Measurements from ENCODE around the gene DIPK1A. TPM values are rescaled to one million over a fixed set of nuclear protein-coding genes. Genes with fewer than 3 reads are reported as not detected.
A peak's percentile ranks its signal among the peaks of the same experiment; 100 is the strongest.

Gene DIPK1A
- total RNA-seq, 2 donors from 2014 or later, result 7.9 to 8.7 TPM

DNA sequence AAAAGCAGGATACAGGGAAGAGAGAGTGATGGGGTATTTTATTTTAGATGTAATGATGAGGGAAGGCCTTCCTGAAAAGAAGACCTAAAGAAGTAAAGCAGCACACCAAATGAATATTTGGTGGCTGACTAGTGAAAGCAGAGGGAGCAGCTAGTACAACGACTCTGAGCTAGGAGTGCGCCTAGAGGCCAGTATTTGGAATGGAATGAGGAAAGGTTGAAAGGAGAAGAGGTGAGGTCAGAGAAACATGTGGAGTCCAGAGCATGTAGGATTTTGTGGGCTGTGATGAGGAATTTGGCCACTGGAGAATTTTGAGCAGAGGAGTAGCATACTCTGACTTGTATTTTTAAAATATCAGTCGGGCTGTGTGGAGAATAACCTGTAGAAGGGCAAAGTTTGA lies 141.2 kb downstream of the DIPK1A start:
- DNase-seq, result no peak
- Mint-ChIP-seq H3K4me3 (no peak overlapping the region), H3K36me3 (ENCODE audit: low read depth) (peaks cover 3% of the 10 kb centered on the region), H3K27me3 (peaks cover 17% of the 10 kb centered on the region), H3K4me1 (no peaks in the 10 kb centered on the region), H3K27ac (no peak overlapping the region)
- H3K9me3 ChIP-seq (ENCODE audit: control insufficient read depth, low read length, poor library complexity, severe bottlenecking), result no peaks in the 10 kb centered on the region
- ATAC-seq, result no peak

DNA sequence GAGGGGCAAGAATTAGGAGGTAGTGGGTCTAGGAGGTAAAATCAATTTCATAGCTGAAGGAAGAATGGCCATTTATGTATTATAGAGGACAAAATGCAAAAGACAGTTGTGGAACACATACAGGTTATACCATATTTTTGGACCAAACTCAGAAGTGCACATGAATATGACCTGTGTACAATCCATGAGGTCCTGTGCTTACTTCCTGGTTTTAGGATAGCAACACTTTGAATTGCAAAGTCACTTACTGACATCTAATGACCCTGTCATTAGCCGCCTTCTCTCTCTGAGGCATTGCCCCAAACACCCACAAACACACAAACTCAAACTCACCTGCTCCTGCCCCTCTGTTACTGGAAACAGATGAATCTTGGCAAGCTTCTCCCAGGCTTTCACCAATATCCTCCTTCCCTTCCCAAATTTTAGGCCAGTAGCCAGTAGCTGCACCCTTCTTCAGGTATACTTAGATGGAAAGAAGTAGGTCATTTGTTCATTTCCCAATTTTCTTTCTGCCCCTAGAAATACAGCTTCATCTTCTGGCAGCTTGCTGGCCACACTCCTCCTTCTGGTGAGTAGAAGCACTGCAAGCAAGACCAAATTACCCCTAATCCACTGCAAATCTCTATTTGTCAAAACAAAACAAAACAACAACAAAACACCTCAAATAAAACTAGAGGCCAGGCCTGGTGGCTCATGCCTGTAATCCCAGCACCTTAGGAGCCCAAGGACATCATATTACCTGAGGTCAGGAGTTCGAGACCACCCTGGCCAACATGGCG lies 143.1 kb downstream of the DIPK1A start:
- Mint-ChIP-seq H3K27ac (no peak overlapping the region), H3K27me3 (peaks cover 25% of the 10 kb centered on the region), H3K36me3 (ENCODE audit: low read depth) (peaks cover 3% of the 10 kb centered on the region), H3K4me3 (no peak overlapping the region), H3K4me1 (no peaks in the 10 kb centered on the region)
- DNase-seq (no peak), ATAC-seq (peak; percentile 67)
- H3K9me3 ChIP-seq (ENCODE audit: control insufficient read depth, low read length, poor library complexity, severe bottlenecking), result no peaks in the 10 kb centered on the region

DNA sequence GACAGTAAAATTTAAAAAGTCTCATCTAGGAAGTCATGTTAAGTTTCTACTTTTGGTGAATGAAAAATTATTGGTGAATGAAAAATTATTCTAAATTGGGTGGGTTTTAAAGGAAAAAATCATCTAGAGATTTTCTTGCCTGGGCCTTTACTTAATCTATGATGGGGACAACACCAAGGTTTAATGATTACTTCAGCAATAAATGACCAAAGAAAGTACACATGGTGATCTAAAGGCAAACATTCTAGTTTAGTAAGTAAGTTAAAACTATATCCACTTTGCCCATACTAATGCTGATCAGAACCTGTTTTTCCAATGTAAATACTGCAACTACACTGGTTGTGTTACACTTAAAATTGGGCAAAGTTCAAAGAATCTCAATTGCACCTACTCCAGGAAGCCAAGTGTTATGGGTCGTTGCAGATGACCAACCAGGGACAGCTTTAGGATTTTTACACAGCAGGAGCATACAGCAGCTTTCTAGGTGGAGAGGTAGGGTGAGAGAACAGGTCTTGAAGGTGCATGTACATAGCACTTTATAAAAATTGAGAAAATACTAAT lies 144.0 kb downstream of the DIPK1A start:
- H3K36me3 Mint-ChIP-seq (ENCODE audit: low read depth), result peaks cover 3% of the 10 kb centered on the region
- H3K9me3 ChIP-seq (ENCODE audit: control insufficient read depth, low read length, poor library complexity, severe bottlenecking), result no peaks in the 10 kb centered on the region
- no peak for DNase-seq
- no peak for ATAC-seq
- H3K27me3 Mint-ChIP-seq, result peaks cover 29% of the 10 kb centered on the region
- no peaks in the 10 kb centered on the region for H3K4me1 Mint-ChIP-seq
- H3K27ac Mint-ChIP-seq, result no peak overlapping the region
- H3K4me3 Mint-ChIP-seq, result no peak overlapping the region

DNA sequence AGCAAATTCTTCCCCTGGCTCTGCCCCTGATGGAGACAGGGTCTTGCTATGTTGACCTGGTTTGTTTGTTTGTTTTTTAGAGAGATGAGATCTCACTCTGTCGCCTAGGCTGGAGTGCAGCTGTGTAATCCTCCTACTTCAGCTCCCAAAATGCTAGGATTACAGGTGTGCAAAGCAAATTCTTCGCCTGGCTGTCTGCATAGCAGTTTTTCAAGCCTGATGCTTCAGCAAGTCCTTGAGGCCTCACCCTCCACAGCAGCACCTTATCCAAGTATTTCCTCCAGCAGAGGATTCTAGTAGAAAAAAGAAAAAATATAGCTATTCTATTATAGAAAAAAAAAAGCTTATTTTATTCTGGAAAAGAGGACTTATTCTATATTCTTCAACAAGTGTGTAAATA lies 144.5 kb downstream of the DIPK1A start:
- Mint-ChIP-seq H3K27me3 (peaks cover 32% of the 10 kb centered on the region), H3K4me1 (no peaks in the 10 kb centered on the region), H3K36me3 (ENCODE audit: low read depth) (peaks cover 3% of the 10 kb centered on the region), H3K27ac (no peak overlapping the region), H3K4me3 (no peak overlapping the region)
- no peaks in the 10 kb centered on the region for H3K9me3 ChIP-seq (ENCODE audit: control insufficient read depth, low read length, poor library complexity, severe bottlenecking)
- ATAC-seq (no peak), DNase-seq (no peak)

DNA sequence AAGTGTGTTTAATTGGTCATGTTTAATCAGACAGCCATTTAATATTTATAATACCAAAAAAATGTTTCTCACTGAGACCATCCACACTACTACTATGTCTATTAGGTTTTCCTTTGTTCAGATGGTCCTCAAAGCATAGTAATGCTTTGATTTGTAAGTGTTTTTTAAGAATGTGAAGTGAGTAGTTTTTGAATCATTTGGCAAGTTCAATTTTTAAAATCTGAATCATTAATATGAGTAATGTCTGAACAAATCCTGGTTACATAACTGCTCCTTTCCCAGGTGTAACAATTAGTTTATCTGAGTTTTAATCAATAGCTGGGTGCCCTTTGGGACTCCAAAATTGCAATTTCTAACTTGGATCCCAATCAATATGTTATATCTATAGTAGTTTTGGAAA lies 152.9 kb downstream of the DIPK1A start:
- H3K4me1 Mint-ChIP-seq, result peaks cover 4% of the 10 kb centered on the region
- DNase-seq, result no peak
- no peak overlapping the region for H3K27ac Mint-ChIP-seq
- ATAC-seq, result no peak
- H3K9me3 ChIP-seq (ENCODE audit: control insufficient read depth, low read length, poor library complexity, severe bottlenecking), result no peaks in the 10 kb centered on the region
- peaks cover 23% of the 10 kb centered on the region for H3K27me3 Mint-ChIP-seq
- H3K4me3 Mint-ChIP-seq, result no peak overlapping the region
- H3K36me3 Mint-ChIP-seq (ENCODE audit: low read depth), result no peaks in the 10 kb centered on the region

DNA sequence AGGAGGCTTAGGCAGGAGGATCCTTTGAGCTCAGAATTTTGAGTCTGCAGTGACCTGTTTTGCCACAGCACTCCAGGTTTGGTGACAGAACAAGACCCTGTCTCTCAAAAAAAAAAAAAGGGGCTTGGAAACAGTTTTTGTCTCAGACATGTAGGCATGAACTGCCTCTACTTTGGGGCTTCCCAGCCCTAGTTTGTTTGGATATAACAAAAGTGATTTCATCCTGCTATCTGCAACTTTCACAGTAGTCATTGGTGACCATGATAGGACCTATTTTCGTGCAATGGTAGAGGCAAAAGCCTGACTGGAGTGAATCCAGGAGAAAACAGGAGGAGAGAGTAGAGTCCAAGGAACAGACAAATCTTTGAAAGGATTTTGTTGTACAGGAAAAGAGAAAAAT lies 156.0 kb downstream of the DIPK1A start:
- DNase-seq, result no peak
- H3K27me3 Mint-ChIP-seq, result peaks cover 1% of the 10 kb centered on the region
- H3K4me1 Mint-ChIP-seq, result peaks cover 4% of the 10 kb centered on the region
- H3K9me3 ChIP-seq (ENCODE audit: control insufficient read depth, low read length, poor library complexity, severe bottlenecking), result no peaks in the 10 kb centered on the region
- no peak overlapping the region for H3K27ac Mint-ChIP-seq
- no peaks in the 10 kb centered on the region for H3K36me3 Mint-ChIP-seq (ENCODE audit: low read depth)
- H3K4me3 Mint-ChIP-seq, result no peak overlapping the region
- no peak for ATAC-seq

DNA sequence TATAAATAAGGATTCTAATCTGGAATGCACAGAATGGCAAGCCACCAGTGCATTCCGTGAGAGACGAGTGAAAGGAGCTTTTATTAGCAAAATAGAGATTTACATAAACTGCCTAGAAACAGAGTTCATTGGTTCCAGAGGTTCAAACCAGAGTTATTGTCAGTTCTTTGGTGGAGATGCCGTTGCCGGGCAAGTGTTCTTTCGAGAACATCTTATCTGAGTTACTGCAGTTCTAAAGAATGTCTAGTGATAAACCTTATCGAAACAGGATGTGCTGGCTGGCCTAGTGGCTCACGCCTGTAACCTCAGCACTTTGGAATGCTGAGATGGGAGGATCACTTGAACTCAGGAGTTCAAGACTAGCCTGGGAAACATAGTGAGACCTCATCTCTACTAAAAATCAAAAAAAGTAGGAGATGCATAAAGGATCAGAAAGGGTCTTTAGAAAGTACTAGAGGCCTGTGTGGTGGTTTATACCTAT lies 156.5 kb downstream of the DIPK1A start:
- Mint-ChIP-seq H3K27me3 (no peaks in the 10 kb centered on the region), H3K27ac (no peak overlapping the region), H3K36me3 (ENCODE audit: low read depth) (no peaks in the 10 kb centered on the region), H3K4me3 (no peak overlapping the region), H3K4me1 (peaks cover 4% of the 10 kb centered on the region)
- no peak for DNase-seq
- ATAC-seq, result peak; percentile 79
- no peaks in the 10 kb centered on the region for H3K9me3 ChIP-seq (ENCODE audit: control insufficient read depth, low read length, poor library complexity, severe bottlenecking)

DNA sequence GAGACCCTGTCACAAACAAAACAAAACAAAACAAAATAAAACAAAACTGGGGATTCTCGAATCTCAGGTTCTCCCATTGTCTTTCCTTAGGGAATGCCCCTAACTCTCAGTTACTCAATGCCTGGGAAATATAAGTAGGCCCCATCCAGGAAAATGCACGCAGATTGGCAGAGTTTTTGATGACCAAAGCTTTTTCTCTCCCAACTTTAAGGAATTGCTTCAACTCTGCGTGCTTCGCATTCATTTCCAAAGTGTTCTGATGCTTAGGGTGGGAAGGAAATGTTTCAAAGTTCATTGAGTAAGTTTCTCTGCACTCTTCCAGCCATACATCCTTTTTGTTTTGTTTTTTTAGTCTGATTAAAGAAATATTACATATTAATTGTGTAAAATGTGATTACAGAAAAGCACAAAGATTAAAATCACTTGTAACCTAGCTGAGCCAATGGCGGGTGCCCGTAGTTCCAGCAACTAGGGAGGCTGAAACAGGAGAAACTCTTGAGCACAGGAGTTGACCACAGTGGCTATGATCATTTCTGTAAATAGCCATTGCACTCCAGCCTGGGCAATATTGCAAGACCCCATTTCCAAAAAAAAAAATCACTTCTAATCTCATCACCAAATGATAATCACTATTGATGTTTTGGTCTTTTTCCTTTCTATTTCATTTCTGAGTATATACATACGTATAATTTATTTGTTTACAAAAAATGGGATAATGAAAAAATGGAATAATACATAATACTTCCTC lies 157.9 kb downstream of the DIPK1A start:
- no peak for ATAC-seq
- H3K27me3 Mint-ChIP-seq, result no peaks in the 10 kb centered on the region
- peaks cover 4% of the 10 kb centered on the region for H3K4me1 Mint-ChIP-seq
- no peaks in the 10 kb centered on the region for H3K9me3 ChIP-seq (ENCODE audit: control insufficient read depth, low read length, poor library complexity, severe bottlenecking)
- no peak for DNase-seq
- H3K36me3 Mint-ChIP-seq (ENCODE audit: low read depth), result no peaks in the 10 kb centered on the region
- no peak overlapping the region for H3K4me3 Mint-ChIP-seq
- H3K27ac Mint-ChIP-seq, result no peak overlapping the region

DNA sequence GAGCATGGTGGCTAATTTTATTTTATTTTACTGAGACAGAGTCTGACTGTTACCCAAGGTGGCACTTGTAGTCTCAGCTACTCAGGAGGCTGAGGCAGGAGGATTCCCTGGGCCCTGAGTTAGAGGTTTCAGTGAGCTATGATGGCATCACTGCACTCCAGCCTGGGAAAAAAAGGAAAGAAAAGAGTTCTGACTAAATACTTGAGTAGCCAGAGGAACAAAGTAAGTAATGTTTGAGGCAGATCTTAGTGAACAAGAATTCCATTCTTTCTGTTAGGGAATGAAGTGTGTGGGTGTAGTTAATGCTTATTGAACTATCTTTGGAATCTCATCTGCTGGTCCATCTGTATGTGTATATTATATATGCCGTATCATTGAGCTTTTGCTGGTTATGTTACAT lies 163.3 kb downstream of the DIPK1A start:
- H3K27ac Mint-ChIP-seq, result no peak overlapping the region
- DNase-seq (no peak), ATAC-seq (no peak)
- H3K36me3 Mint-ChIP-seq (ENCODE audit: low read depth), result no peaks in the 10 kb centered on the region
- peaks cover 29% of the 10 kb centered on the region for H3K27me3 Mint-ChIP-seq
- H3K4me1 Mint-ChIP-seq, result no peaks in the 10 kb centered on the region
- H3K4me3 Mint-ChIP-seq, result no peak overlapping the region
- H3K9me3 ChIP-seq (ENCODE audit: control insufficient read depth, low read length, poor library complexity, severe bottlenecking), result no peaks in the 10 kb centered on the region

DNA sequence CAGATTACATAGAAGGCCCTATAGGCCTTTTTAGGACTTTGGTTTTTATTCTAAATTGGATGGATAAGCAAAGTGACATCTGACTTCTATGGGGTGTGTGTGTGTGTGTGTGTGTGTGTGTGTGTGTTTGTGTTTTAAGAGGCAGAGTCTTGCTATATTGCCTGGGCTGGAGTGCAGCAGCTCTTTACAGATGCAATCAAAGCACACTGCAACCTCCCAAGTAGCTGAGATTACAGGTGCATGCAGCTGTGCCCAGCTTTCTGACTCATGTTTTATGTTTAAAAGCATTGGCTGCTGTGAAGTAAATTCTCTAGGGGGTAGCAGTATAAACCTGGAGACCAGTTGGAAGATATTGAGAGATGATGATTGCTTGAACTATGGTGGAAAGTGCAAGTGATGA lies 164.0 kb downstream of the DIPK1A start:
- H3K9me3 ChIP-seq (ENCODE audit: control insufficient read depth, low read length, poor library complexity, severe bottlenecking), result no peaks in the 10 kb centered on the region
- peaks cover 35% of the 10 kb centered on the region for H3K27me3 Mint-ChIP-seq
- H3K4me3 Mint-ChIP-seq, result no peak overlapping the region
- ATAC-seq, result no peak
- H3K4me1 Mint-ChIP-seq, result no peaks in the 10 kb centered on the region
- DNase-seq, result no peak
- no peak overlapping the region for H3K27ac Mint-ChIP-seq
- no peaks in the 10 kb centered on the region for H3K36me3 Mint-ChIP-seq (ENCODE audit: low read depth)

DNA sequence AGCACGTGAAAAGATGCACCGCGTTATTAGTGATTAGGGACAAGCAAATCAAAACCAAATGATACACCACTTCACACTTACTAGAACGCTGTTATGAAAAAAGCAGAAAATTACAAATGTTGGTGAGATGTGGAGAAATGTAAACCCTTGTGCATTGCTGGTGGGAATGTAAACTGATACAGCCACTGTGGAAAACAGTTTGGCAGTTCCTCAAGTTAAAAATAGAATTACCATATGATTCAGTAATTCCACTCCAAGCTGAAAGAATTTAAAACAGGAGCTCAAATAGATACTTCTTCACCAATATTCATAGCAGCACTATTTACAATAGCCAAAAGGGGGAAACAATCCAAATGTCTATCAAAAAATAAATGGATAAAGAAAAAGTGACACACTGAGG lies 166.1 kb downstream of the DIPK1A start:
- no peak for ATAC-seq
- Mint-ChIP-seq H3K36me3 (ENCODE audit: low read depth) (no peaks in the 10 kb centered on the region), H3K27ac (no peak overlapping the region), H3K4me1 (no peaks in the 10 kb centered on the region), H3K27me3 (peaks cover 51% of the 10 kb centered on the region), H3K4me3 (no peak overlapping the region)
- DNase-seq, result no peak
- no peaks in the 10 kb centered on the region for H3K9me3 ChIP-seq (ENCODE audit: control insufficient read depth, low read length, poor library complexity, severe bottlenecking)

DNA sequence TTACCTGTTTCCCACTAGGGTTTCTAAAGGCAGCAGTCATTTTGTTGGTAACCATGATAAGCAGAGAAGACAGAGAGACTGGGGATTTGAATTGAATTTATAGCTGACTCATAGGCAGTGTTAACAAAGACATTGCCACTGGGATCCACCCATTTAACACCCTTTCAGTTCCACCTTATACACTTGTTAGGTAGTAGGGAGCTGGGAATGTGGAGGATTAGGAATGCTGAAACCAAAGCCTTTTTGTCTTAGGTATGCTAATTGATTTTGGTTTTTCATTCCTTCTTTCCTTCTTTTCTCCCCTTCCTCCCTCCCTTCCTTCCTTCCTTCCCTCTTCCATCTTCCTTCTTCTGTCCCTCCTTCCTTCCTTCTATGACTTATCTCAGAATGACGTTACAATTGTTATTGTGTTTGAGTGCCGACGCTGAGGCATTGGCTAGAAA lies 168.9 kb downstream of the DIPK1A start:
- Mint-ChIP-seq H3K27me3 (peaks cover 54% of the 10 kb centered on the region), H3K36me3 (ENCODE audit: low read depth) (no peaks in the 10 kb centered on the region), H3K4me1 (no peaks in the 10 kb centered on the region), H3K4me3 (no peak overlapping the region), H3K27ac (no peak overlapping the region)
- ATAC-seq (no peak), DNase-seq (no peak)
- H3K9me3 ChIP-seq (ENCODE audit: control insufficient read depth, low read length, poor library complexity, severe bottlenecking), result no peaks in the 10 kb centered on the region

Measured in T-helper 17 cell (primary cell).